NOMO-1 treated with DMSO at 0.1 percent for 48 hours (cell line): ENCODE measurements around the gene PNP.

Experiments
- DNase-seq: peaks from one replicate; lab custom pipeline; 2025; ENCODE audit not compliant: unreplicated experiment; lab: John Stamatoyannopoulos, UW

PNP gene

DNA sequence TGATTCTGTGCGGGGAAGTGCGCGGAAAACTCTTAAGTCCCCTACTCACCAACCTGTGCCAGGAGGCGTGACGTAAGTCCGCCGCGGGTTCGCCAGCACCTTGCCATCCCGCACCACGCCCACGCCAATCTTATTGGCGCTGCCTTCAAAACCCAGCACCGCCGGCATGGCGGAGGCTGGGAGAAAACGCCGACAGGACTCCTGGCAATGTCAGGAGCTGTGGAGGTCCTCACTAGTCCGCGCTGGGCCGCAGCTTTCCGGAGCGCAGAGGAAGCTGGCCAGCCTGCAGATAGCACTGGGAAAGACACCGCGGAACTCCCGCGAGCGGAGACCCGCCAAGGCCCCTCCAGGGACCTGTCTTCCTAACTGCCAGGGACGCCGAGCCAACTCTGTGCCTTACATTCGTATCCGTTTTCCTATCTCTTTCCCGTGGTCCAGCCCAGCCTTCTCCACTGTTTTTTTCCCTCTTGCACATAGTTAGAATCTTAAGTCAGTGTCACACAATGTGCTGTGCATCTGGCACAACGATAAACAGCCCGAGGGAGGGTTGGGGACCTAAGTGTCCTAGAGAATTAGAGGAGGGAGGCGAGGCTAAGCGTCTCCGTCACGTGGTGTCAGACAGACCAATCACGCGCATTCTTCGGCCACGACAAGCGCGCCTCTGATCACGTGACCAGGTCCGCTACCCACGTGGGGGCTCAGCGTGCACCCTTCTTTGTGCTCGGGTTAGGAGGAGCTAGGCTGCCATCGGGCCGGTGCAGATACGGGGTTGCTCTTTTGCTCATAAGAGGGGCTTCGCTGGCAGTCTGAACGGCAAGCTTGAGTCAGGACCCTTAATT, 14.5 kb upstream of the PNP start, which contains the start of the genes APEX1 and OSGEP:
Gene APEX1, plus strand, starts transcription at position 711 of the 839 bp plus-strand sequence. CDS start 420 bp downstream, outside the sequence.
Gene OSGEP, minus strand, starts transcription at position 297 of the 839 bp plus-strand sequence. Its CDS starts 129 bp downstream, at position 168.
- DNase-seq: peak; percentile 98

DNA sequence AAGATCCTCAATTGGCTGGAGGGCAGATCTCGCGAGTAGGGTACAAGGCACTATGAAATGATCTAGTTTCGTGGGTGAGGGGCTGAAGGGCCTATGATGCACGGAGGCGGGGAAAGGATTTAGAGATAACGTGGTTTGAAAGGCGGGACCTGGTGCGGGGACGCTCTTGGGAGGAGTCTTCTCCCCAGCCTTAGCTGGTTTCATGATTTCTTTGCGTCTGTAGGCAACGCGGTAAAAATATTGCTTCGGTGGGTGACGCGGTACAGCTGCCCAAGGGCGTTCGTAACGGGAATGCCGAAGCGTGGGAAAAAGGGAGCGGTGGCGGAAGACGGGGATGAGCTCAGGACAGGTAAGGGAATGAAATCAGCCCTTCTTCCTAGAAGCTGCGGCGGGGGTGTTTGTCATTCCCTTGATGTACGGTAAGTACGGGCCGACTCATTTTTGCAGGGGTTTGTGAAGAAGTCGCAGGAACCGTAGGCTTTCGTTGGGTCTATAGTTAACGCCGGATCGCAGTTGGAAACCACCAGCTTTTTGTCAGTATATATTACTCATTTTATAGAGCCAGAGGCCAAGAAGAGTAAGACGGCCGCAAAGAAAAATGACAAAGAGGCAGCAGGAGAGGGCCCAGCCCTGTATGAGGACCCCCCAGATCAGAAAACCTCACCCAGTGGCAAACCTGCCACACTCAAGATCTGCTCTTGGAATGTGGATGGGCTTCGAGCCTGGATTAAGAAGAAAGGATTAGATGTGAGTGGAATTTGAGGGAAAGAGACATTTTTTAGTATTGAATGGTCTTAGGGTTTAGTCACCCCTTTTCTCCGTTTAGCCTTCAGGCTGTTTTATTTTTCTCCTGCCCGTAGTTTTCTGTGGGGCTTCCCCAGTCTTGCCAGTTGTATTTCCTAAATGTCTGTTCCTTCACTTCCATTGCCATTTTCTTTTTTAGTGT, 13.6 kb upstream of the PNP start:
- DNase-seq: peak; percentile 82

DNA sequence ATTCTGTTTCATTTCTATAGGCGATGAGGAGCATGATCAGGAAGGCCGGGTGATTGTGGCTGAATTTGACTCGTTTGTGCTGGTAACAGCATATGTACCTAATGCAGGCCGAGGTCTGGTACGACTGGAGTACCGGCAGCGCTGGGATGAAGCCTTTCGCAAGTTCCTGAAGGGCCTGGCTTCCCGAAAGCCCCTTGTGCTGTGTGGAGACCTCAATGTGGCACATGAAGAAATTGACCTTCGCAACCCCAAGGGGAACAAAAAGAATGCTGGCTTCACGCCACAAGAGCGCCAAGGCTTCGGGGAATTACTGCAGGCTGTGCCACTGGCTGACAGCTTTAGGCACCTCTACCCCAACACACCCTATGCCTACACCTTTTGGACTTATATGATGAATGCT, 12.2 kb upstream of the PNP start:
- DNase-seq: peak; percentile 5

DNA sequence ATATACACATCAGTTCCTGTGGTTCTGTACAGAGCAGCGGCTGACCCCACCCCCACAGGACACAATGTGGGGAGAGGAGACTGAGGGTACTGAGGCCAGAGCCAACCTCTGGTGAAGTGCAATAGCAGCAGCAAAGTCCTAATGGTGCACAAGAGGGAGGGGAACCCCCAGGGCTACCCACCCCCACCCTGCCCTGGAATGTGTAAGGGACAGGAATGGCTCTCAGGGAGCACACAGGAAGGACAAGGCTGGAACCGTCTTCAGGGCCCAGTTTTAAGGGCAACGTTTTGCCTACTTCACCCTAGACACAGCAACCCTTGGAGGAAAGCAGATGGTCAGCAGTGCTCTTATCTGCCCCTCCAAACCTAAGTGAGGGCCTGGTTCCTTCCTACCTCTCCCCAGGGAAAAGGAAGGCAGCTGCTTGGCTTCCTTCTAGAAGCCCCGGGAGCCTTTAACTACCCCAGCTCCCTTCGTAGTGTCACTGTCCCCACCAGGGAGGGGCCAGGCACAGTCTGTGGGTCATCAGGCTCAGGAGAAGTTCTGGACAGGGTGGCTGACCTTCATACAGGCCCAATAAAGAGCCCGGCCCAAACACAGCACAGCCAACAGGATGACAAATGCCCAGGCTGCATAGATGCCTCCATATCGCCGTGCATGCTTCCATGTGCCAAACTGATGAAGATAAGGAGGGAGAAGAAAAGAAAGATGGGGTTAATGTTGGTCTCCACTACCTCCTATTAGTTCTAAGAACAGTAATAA, 11.0 kb upstream of the PNP start:
- DNase-seq: no peak

DNA sequence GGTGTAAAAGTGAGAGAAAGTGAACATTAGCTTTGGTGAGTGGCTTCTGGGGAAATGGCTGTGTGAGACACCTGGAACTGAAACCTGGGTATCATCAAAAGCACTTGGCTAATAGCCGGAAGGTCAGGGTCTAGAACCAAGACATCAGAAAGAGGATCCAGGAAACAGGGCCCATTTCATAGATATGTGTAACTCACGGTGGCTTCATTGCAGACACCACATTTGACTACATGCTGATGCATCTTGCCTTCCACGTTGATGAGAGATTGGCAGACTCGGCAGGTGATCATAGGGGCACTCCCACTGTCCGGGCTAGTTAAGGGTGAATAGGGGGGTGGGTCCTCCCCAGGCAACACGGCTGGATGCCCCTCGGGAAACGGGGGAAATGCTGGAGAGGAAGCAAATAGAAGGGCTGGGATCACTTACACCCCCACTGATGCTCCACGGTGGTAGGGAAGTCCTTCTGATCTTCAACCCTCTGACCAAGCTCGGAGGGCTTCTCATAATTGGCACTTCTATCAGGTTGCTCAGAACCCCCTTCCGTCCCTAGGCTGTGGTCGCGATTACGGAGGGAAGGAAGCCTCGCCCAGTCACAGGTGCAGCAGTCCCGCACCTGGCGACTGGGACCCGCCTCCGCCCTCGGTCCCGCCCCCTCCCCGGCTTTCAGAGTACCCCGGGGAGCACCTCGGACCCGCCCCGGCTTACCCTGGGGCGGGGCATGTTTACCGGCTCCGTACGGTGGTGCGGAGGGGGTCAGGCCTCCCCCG, 8.6 kb upstream of the PNP start:
- DNase-seq: peak; percentile 33

DNA sequence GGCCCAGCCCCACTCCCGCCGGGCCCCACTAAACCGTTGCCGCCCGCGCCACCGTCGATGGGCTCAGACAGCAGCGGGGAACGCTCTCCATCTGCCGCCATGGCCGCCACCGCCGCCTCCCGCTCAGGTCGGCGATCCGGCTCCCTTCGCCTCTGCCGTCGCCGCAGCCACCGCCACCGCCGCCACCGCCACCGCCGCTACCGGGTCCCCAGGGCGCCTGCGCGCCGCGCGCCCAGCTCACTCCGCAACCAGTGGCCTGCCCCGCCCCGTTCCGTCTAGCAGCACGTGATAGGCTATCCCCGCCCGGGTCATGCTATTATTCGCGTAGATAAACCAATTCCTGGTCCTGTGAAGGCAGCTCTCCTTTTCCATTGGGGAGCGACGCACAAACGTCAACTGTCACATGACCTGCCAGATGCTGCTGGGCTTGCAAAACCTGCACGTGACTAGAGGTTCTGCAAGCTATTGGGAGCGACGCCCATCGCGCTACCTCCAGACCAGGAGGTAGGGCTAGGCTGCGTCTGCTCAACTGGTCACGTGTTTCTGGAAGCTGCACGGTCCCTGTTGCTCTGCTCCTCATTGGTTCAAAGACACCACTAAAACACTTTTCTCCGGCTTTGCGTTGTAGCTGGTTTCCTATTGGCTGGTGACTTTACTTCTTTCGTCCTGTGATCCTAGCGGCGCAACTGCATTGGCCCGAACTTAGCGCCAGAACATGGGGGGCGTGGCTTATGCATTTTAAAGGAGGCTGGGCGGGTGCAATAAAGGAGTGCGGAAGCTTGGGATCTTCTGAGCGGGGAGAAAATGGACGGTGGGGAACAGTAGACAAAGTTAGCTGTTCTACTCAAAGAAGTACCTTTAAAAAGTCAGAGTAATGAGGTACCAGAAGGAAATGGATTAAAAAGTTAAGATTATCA, 7.7 kb upstream of the PNP start, which contains the start of gene PIP4P1:
Gene PIP4P1, minus strand, starts transcription at position 210 of the 917 bp plus-strand sequence. Its CDS starts 109 bp downstream, at position 101.
- peak; percentile 100 for DNase-seq

DNA sequence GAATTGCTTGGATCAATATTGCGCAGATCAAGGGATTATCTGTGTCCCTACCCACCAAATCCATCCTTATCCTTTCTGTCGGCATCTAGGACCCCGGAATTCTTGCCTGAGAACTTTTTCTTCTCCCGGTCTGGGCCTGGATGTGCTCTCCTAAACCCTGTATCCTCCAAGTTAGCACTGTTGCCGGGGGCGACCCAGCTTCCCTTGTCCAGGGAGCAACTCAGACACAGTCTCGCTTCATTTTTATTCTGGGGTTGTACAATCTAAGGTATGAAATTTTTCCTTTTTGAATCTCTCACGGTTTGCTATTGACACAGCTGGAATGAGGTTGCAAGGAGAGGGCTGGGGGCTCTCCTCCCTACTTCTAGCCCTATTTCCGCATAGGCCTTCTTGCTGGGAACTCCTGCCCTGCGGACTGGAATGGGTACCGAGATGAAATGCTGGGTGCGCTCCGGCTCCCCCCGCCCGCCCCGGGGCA, 403 bp upstream of the PNP start:
- no peak for DNase-seq

DNA sequence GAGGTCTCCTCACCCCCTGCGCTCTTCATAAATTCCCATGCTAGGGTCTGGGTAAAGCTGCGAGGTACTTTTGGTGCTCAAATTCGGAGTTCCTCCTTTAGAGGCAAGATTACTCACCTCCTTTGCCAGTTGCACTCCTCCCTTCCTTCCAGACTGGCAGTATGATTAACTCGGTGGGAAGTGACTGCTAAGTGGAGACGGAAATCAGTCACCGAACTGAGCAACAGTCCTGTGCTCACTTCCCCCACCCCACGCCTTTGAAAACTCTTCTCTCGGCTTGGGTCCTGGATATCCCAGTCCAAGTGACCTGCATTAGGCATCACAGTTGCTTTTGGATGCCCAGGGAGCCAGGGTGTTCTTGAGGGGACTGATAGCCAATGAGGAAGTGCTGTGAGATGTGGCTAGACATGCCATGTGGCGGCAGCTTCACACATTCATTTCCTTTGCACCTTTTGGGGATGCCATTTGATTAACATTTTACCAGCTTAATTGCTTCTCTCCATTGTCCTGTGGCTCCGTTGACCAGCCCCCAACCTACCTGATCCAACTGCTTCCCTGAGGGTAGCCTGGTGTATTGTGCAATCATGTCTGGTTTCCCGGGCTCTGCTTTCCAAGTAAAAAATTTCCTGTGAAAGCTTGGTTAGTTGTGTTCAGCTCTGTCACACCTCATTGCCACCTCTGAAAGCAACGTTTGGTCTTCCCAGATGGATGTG, 840 bp downstream of the PNP start:
- peak; percentile 92 for DNase-seq

DNA sequence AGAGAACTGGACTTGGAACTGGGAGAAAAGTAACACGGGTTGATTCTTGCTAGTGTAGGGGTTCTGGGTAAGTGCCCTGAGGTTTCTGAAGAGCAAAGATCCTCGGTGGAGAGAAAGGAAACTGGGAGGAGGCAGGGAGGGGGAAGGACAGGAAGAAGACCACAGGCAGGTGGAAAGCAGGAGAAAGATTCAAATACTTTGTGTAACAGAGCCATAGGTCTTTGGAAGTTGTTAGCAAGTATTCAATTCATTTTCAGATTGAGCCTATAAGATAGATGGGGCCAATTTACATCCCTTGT, 1.3 kb downstream of the PNP start:
- DNase-seq: no peak

DNA sequence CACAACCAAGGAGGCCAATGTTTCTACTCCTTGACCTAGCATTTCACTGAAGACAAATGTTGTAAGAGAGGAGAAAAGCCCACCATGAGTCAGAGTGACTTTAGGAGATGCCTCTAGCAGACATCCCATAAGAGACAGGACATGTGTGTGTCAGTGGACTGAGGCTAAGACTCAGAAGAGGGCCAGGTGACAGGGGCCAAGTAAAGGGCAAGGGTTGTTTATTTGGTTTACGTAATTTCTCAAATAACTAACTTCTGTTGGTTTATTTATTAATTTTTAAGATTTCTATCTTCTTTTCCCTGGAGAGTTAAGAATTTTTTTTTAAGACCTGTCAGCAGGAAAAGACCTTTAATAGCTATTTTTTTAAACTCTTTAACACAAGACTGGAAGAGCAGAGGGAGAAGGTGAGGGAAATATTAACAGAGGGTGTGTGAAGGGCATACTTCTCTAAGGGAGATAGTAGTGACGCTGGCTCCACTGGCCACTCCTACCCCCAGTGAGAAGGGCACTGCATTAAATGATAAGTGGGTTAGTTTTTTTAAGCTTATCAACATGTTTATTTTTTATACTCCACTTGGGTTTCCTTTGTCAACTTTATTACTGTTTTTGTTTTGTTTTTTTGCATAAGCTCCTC, 3.4 kb downstream of the PNP start:
- no peak for DNase-seq

DNA sequence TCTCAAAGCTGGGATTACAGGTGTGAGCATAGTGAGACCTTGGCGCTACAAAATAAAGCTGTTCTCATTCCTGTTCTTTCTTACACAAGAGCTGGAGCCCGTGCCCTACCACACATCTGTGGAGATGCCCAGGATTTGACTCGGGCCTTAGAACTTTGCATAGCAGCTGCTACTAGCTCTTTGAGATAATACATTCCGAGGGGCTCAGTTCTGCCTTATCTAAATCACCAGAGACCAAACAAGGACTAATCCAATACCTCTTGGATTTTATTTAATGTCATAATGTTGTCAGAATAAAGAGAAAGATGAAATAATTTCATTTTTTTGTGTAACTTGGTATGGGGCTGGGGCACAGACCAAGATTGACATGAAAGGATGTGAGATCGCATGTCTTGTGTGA, 7.6 kb downstream of the PNP start:
- no peak for DNase-seq

DNA sequence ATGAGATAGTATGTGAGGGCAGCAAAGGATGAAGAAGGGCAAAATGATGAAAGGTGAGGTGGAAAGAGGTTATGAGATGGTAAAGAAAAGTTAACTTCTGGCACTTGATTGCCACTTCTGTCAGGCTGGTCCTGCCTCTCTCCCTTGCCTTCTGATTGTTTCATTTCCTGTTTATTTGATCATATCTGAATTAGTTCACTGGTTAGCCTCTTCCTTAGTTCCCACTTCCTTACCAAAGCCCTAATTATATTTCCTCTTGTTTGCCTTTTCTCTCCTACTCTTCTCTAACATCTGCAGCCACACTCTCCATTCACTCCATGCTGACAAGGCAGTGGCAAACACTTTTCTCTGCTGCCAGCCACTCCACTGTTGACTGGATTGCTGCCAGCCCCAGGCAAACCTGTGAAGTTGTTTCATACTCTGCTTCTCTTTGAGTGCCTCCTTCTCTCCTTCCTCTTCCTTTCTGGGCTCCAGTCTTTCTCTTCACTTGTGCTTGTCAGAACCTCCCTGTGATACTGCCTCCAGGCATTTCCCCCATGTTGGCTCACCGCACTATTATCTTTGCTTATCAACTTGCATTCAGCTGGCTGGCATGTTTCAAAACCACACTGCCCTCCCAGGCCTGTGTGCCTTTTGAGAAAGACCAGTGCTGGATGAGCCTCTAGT, 8.1 kb downstream of the PNP start:
- DNase-seq: peak; percentile 66

DNA sequence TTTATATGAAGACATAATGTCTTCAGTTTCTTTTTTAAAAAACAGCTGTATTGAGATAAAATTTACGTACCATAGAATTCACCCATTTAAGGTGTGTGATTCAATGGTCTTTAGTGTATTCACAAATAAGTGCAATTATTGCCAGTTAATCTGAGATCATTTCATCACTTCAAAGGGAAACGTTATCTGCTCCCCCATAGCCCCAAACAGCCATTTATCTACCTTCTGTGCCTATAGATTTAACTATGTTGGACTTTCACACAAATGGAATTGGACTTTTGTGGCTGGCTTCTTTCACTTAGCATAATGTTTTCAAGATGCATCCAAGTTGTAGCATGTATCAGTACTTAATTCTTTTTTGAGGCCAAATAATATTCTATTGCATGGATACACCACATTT, 9.7 kb downstream of the PNP start:
- no peak for DNase-seq

DNA sequence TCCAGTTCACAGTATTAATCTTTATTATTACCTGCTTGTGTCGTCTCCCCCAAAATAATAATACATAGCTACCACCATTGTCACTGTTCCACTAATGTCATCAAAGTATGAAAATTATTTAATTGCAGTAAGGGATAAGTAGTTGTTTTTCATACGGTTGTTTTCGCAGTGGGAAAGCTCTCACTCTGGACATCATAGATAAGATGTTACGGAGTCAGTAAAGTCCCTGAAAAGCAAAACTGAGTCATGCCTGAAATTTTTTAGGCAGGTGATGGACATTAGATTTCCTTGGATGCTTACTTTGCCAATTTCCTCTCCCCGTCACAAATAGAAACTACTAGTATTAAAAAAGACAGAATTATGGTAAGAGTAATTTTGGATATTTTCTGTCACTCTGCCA, 13.2 kb downstream of the PNP start:
- DNase-seq: no peak

DNA sequence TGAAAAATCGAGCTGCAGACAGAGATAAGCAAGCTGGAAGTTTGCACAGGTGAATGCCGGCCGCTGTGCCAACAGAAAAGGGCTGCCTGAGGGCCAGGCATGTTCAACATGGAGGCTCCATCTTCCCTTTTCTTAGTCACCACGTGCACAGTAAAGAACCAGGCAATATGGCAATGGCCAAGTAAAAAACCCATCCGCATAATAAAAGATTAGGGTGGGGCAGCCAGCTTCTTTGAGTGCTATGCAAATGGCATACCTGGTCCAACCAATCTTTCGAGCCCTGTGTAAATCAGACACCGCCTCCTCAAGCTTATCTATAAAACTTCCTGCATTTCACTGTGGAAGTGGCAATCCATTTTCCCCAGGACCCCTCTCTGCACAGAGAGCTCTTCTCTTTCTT, 16.7 kb downstream of the PNP start:
- no peak for DNase-seq

DNA sequence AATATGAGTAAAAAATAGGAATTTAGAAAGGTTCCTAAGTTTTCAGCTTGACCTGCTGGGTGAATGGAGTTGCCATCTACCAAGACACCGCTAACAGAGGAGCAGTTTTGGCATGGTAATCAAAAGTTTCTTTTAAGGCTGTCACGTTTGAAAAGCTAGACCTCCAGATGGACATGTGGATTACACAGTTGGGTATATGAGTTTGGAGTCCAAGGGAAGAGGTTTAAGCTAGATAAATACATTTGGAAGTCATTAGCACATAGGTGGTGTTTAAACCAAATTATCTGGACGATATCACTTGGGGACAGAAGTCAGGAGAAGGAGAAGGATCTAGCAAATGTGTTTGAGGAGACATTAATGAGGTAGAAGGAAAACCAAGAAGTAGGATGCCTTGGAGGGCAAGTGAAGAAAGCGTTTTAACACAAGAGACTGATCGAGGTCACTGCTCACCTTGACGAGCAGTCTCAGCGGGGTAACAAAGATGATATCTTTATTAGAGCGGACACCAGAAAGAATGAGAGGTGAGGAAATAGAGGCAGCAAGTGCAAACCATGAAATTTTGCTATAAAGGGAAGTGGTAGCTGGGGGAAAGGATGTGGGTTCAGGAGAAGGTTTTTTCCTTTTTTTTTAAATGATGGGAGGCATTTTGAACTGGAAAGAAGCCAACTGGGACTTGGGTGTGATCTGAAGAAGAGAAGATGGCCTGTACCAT, 17.6 kb downstream of the PNP start:
- peak; percentile 26 for DNase-seq

DNA sequence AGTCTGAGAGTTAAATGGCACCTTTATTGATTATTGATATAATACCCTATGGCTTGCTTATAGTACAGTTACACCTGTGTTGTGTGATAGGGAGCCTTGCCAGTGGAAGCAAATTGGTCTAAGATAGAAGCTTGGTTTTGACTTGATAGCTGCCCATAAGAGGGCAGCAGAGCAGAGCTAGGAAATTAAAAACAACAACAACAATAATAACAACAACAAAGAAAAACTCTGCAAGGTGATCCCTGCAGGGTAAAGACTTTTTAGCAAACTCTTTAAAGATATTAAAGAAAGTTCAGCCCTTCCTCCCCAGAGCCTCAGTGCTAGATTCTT, 18.2 kb downstream of the PNP start:
- DNase-seq: no peak
